ENCODE data around the gene GRID2.
"Not testable (repeated sequence)": the region's sequence is repeated elsewhere in the genome, so short reads cannot be mapped to it uniquely, and the experiment has no call there.

Gene GRID2

GRCh38 chr4:93359586-93359985 lies 1055.8 kb downstream of the GRID2 start:
- FAIRE-seq (no peak), DNase-seq (ENCODE audit: insufficient read length, low spot score) (no peak)

GRCh38 chr4:93366169-93366755 lies 1062.5 kb downstream of the GRID2 start:
- not testable (repeated sequence) for DNase-seq (ENCODE audit: insufficient read length, low spot score); FAIRE-seq

GRCh38 chr4:93368968-93369367 lies 1065.2 kb downstream of the GRID2 start:
- FAIRE-seq (no peak), DNase-seq (ENCODE audit: insufficient read length, low spot score) (no peak)

- DNase-seq (ENCODE audit: insufficient read length, low spot score) (no peak), FAIRE-seq (no peak)
These were observed 1066.5 kb downstream of the GRID2 start for GRCh38 chr4:93370256-93370655.

GRCh38 chr4:93373893-93374860 lies 1070.4 kb downstream of the GRID2 start:
- DNase-seq (ENCODE audit: insufficient read length, low spot score): no peak
- FAIRE-seq: no peak

- FAIRE-seq: no peak
- peak; percentile 2 for DNase-seq (ENCODE audit: insufficient read length, low spot score)
These were observed 1080.5 kb downstream of the GRID2 start for GRCh38 chr4:93384241-93384640.

GRCh38 chr4:93384887-93385286 lies 1081.1 kb downstream of the GRID2 start:
- peak; percentile 3 for DNase-seq (ENCODE audit: insufficient read length, low spot score)

GRCh38 chr4:93394545-93395081 lies 1090.8 kb downstream of the GRID2 start:
- no peak for FAIRE-seq

More at GRCh38 chr4:93384887-93385286, 1081.1 kb downstream of the GRID2 start:
- no peak for FAIRE-seq

GRCh38 chr4:93396272-93396671 lies 1092.5 kb downstream of the GRID2 start:
- FAIRE-seq (no peak), DNase-seq (ENCODE audit: insufficient read length, low spot score) (no peak)

More at GRCh38 chr4:93394545-93395081, 1090.8 kb downstream of the GRID2 start:
- no peak for DNase-seq (ENCODE audit: insufficient read length, low spot score)

GRCh38 chr4:93403571-93403970 lies 1099.8 kb downstream of the GRID2 start:
- no peak for DNase-seq (ENCODE audit: insufficient read length, low spot score)
- no peak for FAIRE-seq

GRCh38 chr4:93407493-93408275 lies 1103.9 kb downstream of the GRID2 start:
- FAIRE-seq (no peak), DNase-seq (ENCODE audit: insufficient read length, low spot score) (no peak)

- FAIRE-seq (no peak), DNase-seq (ENCODE audit: insufficient read length, low spot score) (no peak)
These were observed 1105.3 kb downstream of the GRID2 start for GRCh38 chr4:93409035-93409434.

- FAIRE-seq (no peak), DNase-seq (ENCODE audit: insufficient read length, low spot score) (no peak)
These were observed 1110.3 kb downstream of the GRID2 start for GRCh38 chr4:93414041-93414550.

GRCh38 chr4:93416344-93417128 lies 1112.8 kb downstream of the GRID2 start:
- no peak for FAIRE-seq
- DNase-seq (ENCODE audit: insufficient read length, low spot score): no peak

- no peak for FAIRE-seq
- DNase-seq (ENCODE audit: insufficient read length, low spot score): no peak
These were observed 1127.6 kb downstream of the GRID2 start for GRCh38 chr4:93431371-93431770.

- no peak for DNase-seq (ENCODE audit: insufficient read length, low spot score)
- FAIRE-seq: no peak
These were observed 1130.1 kb downstream of the GRID2 start for GRCh38 chr4:93433840-93434239.

GRCh38 chr4:93436000-93436626 lies 1132.3 kb downstream of the GRID2 start:
- DNase-seq (ENCODE audit: insufficient read length, low spot score): no peak
- no peak for FAIRE-seq

GRCh38 chr4:93437991-93438390 lies 1134.2 kb downstream of the GRID2 start:
- FAIRE-seq: no peak

GRCh38 chr4:93444860-93445259 lies 1141.1 kb downstream of the GRID2 start:
- no peak for DNase-seq (ENCODE audit: insufficient read length, low spot score)
- FAIRE-seq: no peak

More at GRCh38 chr4:93437991-93438390, 1134.2 kb downstream of the GRID2 start:
- no peak for DNase-seq (ENCODE audit: insufficient read length, low spot score)
